ENCODE results near the gene RAI1.

RAI1 gene

DNA sequence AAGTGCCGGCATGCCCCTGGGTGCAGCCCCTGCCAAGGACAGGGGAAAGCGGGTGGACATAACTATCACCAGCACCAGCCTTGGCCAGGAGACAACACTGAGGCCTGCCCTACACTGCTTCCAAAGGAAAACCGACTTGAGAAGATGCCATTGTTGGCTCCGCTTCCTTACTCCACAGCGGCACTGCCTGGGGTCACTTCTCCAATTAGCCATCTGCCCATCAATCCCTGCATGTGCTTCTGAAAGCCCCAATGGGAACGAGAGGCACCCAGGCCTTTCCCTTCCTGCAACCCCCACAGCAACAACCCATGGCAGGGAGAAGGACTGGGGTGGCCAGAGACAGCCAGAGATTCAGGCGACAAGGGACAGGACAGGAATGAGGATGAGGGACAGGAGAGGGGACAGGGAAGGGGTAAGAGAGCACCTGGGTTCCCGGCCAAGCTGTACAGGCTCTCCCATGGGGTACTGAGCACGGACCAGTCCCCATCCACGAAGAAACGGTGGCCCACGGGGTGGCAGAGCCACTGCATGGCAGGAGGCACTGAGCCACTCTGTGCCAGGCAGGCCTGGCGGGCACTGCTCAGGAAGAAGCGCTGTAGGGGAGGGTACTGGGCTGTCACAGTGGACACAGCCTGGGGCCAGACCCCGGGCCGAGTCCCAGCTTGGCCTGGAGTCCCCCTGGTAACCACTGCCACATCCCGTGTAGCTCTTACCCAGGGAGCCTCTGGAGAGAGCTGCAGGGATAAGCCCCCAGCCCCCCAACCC is 134.4 kb downstream of the RAI1 start:
- DNase-seq (ENCODE audit: low read depth): no peak

DNA sequence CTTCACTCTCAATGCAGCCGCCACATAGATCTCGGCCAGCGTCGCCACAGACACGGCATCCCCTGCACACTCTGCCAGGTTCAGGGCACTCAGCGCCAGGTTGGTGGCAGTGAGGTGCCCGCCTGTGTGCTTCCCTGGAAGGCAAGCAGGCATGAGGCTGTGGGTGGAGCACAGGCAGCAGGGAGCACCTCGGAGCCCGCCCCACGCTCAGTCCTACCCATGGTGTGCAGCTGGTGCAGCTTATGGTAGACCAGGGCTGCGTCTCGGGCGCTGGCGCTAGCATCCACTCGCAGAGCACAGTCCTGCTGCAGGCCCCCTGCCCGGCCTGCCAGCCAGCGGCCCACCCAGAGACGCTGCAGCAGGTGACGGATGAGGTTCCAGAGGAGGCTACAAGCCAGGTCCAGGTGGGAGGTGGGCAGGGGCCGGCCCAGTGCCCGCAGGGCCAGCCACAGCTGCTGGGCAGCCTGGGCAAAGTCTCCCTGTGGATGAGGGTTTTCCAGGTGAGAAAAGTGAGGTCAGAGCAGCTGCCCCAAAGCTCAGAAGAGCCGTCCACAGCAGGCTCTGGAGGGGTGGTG is 135.1 kb downstream of the RAI1 start:
- no peak for DNase-seq (ENCODE audit: low read depth)

DNA sequence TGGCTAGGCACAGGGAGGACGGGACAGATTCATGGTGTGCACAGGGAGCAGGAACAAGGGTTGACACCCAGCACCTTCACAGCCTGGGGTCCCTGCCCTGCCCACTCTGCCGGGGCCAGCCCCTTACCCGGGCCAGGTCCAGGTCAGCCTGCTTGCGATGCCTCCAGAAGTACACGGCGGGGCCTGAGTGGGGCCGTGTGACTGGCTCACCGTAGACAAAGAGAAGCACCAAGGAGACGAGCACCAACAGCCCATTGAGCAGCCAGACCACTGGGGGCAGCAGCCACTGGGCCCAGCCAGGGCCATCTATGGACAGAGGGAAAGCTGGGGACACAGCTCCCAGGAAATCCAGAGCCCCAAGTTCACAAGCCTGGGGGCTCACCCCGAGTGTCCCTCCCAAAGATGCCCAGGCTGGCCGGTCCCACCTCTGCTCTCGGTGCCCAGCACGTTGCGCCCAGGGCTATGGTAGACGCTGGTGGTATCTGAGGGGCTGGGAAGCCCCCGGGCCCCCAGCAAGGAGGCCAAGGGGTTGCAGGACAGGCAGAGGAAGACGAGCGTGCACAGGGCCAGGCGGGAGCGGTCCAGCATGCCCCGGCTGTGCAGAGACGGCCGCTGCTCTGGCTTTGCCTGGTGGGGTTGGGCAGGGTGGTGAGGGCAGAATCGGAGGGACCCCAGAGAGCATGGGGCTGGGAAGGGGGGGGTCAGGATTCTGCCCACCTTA is 135.7 kb downstream of the RAI1 start:
- DNase-seq (ENCODE audit: low read depth): no peak

- DNase-seq (ENCODE audit: low read depth): no peak
These were observed 136.3 kb downstream of the RAI1 start for GRCh38 chr17:17817552-17817947.

GRCh38 chr17:17818088-17818526 is 136.8 kb downstream of the RAI1 start:
- no peak for DNase-seq (ENCODE audit: low read depth)

DNA sequence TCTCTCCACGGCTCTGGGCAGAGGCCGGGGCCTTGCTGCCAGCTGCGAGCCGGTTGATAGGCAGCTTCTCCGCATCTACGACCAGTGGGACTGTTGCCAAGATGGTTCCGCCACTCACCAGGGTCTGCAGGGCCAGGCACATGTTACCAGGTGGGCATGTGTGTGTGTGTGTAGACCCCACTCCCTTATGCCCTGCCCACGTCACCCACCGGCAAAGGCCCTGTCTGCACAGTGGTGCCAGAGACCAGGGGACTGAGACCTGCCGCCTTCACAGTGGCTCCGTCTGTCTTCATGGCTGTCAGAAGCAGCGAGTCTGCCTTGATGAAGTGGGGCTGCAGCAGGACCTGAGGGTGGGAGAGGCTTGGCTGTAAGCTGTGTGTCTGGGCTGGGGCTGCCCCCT is 137.9 kb downstream of the RAI1 start:
- DNase-seq (ENCODE audit: low read depth): no peak

DNA sequence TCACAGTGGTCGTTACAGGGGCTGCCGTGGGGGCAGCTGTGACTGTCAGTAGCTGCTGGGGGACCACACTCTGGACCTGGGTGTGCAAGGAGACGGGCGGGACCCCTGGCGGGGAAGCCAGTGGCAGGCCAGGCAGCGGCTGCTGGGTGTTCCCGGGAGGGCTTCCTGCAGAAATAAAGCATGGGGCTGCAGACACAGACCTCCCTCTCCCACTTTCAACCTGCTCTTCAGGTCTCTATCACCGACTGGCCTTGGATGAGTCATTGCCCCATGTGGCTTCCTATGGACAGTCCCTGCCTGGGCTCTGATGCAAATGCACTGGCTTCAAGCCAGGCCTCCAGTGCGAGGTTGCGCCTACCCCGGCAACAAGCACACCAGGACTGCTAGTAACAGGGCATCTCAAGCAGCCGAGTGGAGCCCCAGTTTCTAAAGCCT is 138.3 kb downstream of the RAI1 start:
- DNase-seq (ENCODE audit: low read depth): peak; percentile 71

- no peak for DNase-seq (ENCODE audit: low read depth)
These were observed 138.8 kb downstream of the RAI1 start for GRCh38 chr17:17820046-17820445.

DNA sequence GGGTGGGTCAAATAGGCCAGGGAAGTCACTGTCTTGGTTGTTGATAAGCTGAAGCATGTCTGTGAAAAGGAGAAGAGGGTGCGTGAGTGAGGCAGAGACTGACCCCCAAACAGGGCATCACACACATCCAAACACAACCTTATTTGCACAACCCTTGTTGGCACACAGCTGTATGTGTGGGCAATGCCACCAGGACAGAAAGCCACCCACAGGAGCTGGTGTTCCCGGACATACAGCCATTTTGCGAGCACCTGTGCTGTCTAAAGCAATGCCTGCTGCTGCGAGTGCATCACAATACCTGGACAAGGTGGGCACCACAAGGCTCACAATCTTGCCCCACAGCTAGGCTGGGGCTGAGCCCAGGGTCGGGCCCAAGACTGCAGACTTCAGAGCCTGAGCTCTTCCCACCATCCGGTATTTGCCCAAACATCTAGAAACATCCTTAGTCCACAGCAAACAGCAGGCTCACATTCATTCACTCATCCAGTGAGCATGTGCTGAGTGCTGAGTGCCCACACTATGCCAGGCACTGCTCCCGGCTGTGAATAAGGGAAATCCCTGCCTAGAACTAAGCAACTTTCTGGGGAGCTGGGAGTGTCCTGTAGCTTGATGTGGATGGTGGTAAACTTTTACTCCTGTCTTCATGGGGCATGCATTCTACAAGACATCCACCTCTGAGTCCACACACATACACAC is 139.4 kb downstream of the RAI1 start:
- no peak for DNase-seq (ENCODE audit: low read depth)

- DNase-seq (ENCODE audit: low read depth): peak; percentile 91
These were observed 140.9 kb downstream of the RAI1 start for GRCh38 chr17:17822189-17822588.

- DNase-seq (ENCODE audit: low read depth): no peak
These were observed 141.4 kb downstream of the RAI1 start for GRCh38 chr17:17822616-17823015.

GRCh38 chr17:17823433-17824118 is 142.3 kb downstream of the RAI1 start:
- DNase-seq (ENCODE audit: low read depth): peak; percentile 66

DNA sequence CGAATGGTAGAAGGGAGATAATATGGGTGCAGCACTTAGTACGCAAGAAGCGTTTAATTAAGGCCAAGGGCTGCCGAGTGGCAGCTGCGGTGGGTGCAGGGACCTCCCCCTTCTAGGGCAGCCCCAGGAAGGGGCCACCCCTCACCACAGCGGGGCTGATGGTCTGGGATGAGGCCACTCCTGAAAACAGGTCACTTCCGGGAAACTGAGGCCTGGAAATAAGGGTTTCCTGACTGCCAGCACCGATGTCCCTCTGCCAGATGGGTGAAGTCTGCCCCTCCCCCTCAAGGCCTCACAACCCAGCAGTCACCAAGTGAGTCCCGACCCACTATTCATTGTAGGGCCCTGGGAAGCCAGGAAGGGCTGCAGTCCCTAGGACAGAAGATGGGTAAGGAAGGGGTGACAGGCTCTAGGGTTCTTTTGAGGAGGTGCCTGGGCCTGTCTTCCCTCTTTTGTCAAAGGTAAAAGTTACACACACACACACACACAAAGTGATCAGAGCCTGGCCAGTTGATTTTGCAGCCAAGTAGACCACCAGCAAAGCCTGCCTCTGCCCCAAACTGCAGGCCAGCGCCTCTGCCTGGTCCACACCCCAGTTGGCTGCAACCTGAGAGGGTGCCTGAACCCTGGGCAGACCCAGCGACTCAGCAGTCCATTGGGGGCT is 143.0 kb downstream of the RAI1 start:
- DNase-seq (ENCODE audit: low read depth): no peak

DNA sequence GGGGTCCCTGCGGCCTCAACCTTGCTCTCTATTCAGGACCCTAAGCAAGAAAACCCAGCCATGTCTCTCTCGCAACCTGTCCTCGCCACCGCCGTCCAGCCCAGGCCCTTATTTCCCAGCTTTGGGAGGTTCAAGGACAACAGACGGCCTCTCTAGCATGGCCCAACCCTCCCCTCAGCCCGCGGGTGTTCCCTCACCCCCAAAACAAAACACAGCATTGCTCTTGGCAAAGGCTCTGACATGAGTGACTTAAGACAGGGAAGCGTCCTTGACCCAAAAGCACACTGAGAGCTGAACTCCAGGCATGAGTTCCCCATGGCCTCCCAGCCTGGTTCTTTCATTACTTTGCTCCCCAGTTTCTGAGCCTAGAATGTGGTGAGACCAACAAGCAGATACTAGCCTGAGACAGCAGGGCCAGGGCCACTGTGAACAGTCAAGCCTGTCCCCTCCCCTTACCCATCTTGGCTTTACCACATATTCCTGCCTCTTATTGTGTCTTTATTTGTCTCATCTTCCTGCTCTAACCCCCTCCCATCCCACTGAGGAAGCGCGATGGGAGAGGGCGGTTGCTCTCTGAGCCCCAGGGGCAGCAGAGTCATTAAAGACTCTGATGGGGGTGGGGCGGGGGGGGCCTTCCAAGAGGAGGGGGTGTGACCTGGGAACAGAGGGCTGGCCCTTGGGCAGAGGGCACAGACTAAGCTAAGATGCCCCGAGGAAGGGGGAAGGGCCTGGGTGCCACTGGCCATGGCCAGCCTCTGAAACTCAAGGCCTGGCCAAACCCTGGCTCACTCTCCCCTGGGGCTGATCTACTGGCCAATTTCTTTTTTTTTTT is 143.7 kb downstream of the RAI1 start:
- no peak for DNase-seq (ENCODE audit: low read depth)

DNA sequence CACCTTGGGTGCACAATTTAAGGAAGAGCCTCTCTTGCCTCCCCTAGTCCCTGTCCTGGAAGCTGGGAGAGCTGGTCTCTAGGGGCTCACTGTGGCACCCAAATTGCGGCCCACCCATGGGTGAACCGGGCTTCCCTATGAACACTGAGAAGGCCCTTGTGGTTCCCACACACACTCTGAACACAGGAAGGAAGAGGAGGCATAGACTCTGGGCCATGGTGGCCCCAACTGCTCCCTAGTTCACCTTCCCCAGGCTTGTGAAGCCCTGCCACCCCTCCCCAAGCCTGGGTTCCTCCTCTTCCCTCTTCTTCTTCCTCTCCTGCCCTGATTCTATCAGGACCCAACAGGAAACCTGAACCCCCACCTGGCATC is 145.1 kb downstream of the RAI1 start:
- no peak for DNase-seq (ENCODE audit: low read depth)

DNA sequence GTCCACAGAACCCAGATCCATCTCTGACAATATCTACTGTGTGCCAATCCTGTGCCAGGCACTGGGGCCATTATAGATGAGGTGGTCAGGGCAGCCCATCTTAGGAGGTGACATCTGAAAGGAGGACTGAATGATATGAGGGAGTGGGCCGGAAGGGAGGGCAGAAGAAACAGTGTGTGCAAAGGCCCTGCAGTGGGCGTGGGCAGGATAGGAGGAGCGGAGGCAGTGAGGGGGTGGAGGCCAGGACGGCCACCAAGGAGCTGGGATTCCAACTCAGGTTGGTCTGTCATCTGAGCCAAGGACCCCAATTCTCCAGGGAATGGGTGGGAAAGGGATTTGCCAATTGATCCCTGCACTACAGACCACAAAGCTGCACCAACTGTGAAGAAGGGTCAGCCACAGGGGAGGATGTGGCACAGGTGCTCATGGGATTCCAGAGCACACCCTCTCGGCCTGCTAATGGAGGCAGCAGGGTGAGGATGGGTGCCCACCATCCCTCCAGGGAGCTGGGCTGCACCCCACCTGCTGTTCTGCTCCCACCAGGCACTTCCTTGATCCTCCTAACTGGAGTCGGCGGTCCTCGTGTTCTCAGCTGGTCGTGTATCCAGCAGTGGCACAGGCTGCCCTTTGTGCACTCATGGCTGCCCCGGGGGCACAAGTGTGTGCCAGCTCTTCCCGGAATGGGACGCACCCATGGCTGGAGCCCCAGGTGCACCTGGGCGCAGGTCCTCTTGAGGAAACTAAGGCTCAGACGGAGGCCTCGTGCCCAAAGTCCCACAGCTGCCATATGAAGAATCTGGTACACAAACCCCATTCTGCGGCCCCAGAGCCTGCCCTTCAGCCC is 145.9 kb downstream of the RAI1 start:
- DNase-seq (ENCODE audit: low read depth): no peak

GRCh38 chr17:17827826-17828621 is 146.8 kb downstream of the RAI1 start:
- DNase-seq (ENCODE audit: low read depth): no peak

DNA sequence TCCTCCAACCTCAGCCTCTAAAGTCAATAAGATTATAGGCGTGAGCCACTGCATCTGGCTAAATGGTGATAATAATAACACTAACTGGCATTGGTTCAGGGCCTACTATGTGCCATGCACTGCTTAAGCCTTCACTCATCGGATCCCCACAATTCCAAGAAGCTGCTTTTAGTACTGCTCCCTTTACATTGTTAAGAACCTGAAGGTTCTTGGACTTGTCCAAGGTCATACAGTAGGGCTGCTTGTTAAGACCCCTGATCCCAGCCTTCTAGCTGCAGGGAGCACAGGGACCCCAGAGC is 149.0 kb downstream of the RAI1 start:
- DNase-seq (ENCODE audit: low read depth): no peak

GRCh38 chr17:17830740-17831207 is 149.5 kb downstream of the RAI1 start:
- DNase-seq (ENCODE audit: low read depth): no peak
